ENCODE results near the gene LAMTOR2. TPM values are rescaled to one million over a fixed set of nuclear protein-coding genes. Genes with fewer than 3 reads are reported as not detected.
"Not testable (repeated sequence)": the region's sequence is repeated elsewhere in the genome, so short reads cannot be mapped to it uniquely, and the experiment has no call there.

Gene LAMTOR2
- total RNA-seq, 2 experiments from 2014 or later: 63.5 to 65.9 TPM

DNA sequence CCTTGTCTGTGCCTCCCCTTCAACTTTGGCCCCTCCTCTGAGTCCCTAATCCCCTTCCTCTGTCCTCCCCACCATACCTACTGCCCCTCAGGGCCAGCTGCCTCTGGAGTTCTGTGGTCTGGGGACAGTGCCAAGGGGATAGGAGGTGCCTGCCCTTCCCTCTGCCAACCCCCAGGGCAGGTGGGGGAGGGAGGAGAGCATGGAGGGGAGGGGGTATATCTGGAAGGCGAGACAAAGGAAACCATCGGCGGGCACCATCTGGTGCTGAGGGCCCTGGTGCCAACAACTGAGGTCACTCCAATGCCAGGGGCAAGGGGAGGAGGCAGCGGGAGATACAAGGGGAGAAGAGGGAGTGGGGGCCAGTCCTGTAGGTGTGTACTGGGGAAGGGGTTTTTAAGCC is 16.0 kb downstream of the LAMTOR2 start:
- POLR2A ChIA-PET: no interaction called here
- CTCF ChIA-PET: no interaction called here

DNA sequence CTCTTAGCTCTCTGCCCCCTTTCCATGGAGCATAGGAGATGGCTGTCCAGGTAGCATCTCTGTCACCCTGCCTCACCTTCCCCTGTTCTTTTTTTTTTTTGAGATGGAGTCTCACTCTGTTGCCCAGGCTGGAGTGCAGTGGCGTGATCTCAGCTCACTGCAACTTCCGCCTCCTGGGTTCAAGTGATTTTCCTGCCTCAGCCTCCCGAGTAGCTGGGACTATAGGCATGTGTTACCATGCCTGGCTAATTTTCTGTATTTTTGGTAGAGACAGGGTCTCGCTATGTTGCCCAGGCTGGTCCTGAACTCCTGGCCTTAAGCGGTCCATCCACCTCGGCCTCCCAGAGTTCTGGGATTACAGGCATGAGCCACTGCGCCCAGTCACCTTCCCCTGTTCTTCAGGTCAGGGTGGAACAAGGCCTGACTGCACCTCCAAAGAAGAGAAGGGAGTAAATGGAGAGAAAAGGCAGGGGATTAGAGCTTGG is 16.8 kb downstream of the LAMTOR2 start:
- CTCF ChIA-PET: interaction anchor here (0.9 kb wide), 1 partner anchor 154 kb away, joined by 3 read pairs; no protein-coding TSS in a partner anchor
- POLR2A ChIA-PET: not testable (repeated sequence)

DNA sequence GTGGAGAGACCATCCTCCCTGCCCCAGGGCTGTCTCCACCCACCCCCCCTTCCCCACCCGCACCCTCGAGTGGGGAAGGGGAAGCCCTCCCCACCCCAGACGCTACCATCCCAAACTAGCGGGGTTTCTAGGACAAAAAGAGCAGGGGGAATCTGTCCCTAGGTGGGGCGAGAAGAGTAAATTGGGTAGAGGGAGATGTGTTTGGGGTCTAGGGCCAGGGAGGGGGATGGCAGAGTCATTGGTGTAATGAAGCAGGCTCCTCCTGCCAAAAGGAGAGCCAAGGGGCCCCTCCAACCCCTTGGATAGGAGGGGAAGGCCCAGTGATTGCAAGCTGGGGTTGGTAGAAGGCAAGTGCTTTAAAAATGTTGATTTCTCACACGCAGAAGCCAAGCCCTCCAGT is 17.7 kb downstream of the LAMTOR2 start:
- ChIA-PET CTCF (interaction anchor here (0.9 kb wide), 1 partner anchor 153 kb away, joined by 3 read pairs; no protein-coding TSS in a partner anchor), POLR2A (no interaction called here)

DNA sequence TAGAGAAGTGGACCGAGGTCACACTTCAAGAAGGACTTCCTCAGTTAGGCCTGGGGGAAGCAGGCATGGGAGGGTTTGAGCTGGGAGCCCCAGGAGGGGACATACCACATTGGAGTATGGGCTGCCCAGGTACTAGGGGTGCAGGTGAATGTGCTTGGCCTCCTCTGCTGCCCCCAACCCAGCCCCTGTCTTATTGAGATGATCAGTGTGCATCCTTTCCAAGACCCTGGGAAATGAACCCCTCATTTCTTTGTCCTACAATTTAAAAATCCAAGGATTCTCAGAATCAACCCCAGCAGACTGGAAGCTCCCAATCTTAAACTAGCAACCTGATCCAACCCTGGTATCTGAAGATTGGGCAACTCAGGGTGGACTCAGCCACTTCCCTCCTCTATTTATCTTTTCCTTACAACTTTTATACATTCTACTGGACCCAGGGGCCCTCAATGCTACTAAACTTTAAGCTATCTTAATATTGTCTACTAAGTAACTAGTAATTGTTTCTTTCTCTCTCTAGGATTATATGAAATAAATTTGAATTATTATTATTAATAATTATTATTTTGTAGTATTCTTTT is 18.6 kb downstream of the LAMTOR2 start:
- ChIA-PET CTCF (no interaction called here), POLR2A (no interaction called here)

DNA sequence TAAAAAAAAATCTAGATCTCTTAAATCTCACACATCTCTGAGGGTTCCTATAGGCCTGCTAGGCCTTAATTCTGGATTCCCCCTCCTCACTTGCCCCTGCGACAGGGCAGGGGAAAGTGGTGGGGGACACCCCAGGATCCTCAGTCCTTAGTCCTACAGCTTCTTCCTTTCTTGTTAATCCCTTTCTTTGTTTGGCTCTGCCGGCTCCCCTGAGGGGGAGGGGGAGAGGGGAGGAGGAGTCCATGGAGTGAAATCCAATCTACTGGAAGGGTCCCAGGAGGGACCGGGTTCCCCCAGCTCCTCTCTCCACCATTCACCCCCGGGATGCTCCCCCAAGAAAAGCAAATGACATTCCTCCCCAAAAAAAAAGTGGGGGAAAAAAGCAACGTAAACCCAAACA is 19.2 kb downstream of the LAMTOR2 start:
- ChIA-PET POLR2A (no interaction called here), CTCF (no interaction called here)

DNA sequence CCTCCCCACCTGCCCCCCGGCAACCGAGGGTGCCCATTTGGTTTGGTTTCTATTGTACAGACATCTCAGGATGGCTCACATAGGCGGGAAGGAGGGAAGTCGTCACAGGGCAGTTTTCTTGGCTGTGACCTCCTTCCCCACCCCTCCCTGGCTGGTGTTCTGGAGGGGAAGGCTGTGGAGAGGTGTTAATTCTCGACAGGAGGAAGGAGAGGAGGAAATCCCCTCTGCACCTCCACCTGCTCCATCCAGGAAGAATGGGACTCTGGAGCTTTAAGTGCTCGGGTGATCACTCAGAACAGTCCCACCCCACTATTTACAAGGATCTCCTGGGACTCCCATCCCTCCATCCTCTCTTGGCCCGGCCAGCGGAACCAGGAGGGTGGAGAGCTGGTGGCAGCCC is 20.1 kb downstream of the LAMTOR2 start:
- POLR2A ChIA-PET: no interaction called here
- CTCF ChIA-PET: interaction anchor here (1.3 to 2.0 kb wide), 2 partner anchors 8 to 13 kb away, joined by 3 to 5 read pairs; no protein-coding TSS in a partner anchor

DNA sequence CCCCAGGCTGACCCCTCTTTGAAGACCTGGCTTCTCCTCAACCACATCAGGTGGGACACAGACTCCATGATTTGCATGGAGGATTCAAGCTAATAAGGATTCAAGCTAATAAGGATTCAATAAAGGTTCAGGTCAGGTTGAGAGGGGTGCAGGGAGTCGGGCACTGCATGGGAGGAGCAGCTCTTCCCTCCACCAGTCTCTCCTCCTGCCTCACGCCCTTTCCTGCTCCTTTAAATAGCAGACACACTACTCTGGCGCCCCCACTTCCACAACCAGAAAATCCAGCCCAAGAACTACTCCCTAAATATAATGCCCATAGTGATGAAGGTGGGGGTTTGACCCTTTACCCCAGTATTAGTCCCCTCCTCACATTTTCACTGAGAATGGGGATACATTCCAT is 20.6 kb downstream of the LAMTOR2 start:
- ChIA-PET CTCF (interaction anchor here (1.3 to 2.0 kb wide), 2 partner anchors 9 to 12 kb away, joined by 3 to 5 read pairs; no protein-coding TSS in a partner anchor), POLR2A (no interaction called here)

DNA sequence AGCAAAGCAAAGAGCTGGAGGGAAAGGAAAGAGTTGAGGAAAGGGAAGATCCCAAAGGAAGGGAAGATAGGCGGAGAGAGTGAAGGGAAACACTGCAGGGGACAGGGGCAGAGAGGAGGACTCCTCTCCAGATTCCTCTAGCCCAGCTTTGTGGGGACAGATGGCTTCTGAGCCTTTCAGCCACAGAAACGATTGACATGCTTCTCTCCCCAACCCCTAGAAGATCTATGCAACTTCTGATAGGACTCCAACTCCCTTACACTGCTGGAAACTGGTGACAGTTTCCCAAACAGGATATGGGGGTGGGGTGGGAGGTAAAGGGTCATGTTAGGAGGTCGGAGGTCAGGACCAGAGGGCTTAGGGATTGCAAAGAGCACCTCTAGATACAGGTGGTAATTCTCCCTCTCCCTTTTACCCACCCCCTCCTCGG is 21.2 kb downstream of the LAMTOR2 start:
- POLR2A ChIA-PET: no interaction called here
- CTCF ChIA-PET: interaction anchor here (2.0 kb wide), 1 partner anchor 10 kb away, joined by 5 read pairs; no protein-coding TSS in a partner anchor

DNA sequence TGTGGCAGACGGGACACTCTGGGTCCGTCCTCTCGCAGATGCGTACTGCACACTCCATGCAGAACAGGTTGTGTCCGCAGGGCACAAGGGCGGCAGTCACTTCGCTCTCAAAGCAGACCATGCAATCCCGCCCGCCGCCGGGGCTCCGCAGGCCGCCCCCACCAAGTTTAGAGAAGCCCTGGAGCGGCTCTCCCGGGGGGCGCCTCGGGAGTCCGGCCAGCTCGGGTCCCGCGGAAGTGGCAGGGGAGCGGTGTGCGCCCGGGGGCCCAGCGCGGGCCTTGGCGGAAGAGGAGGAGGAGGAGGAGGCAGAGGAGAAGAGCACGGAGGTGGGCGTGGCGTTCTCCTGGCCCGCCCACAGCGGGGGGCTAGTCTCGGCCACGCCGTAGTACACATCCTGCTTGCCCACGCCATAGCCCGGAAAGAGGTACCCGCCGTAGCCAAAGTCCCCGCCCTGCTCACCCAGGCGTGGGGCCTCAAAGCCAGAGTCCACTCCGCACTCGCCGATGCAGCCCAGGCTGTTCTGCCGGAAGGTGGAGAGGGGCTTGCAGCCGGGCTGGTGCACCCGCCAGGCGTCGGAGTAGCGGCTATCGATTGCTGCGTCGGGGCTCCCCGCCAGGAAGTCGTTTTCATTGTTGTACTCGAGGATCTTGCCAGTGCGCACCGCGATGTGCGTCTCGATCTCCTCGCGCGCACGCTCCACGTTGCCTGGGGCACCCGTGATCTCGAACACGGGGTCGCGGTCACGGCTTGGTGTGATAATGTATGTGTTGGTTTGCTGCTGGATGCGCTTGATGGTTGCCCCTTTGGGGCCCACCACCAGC is 22.2 kb downstream of the LAMTOR2 start:
- ChIA-PET POLR2A (no interaction called here), CTCF (interaction anchor here (2.0 kb wide), 1 partner anchor 11 kb away, joined by 5 read pairs; no protein-coding TSS in a partner anchor)

DNA sequence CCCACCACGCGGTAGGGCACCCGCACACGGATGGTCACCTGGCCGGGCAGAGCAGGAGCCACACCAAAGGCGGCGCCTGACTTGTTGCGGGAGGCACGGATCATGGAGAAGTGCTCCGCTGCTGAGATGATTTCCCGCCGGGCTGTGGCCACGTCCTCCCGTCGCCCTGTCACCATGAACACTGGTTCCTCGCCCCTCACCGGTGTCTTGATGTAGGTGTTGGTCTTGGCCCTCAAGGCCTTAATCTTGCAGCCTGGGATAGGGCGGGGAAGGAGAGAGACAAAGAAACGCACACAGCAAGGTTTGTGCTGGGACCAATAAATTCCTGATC is 22.8 kb downstream of the LAMTOR2 start:
- ChIA-PET CTCF (no interaction called here), POLR2A (no interaction called here)

DNA sequence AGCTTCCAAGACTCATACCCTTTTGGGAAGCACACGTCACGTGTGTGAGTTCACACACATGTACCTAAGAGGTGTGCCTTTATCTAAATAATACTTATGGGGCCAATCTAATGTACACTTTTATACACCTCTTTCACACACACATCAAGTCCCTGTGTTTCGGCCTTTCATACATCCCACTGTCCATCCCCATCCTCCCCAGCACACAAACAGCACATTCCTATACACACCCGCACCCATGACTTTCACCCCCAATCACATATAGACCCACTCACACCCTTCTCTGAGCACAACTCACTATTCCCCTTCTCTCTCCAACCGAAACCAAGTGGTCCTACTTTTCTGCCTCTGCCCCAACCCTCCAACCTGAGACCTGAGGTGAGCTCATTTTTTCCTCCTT is 24.1 kb downstream of the LAMTOR2 start:
- POLR2A ChIA-PET: no interaction called here
- CTCF ChIA-PET: interaction anchor here (0.8 kb wide), 1 partner anchor 12 kb away, joined by 4 read pairs; no protein-coding TSS in a partner anchor

DNA sequence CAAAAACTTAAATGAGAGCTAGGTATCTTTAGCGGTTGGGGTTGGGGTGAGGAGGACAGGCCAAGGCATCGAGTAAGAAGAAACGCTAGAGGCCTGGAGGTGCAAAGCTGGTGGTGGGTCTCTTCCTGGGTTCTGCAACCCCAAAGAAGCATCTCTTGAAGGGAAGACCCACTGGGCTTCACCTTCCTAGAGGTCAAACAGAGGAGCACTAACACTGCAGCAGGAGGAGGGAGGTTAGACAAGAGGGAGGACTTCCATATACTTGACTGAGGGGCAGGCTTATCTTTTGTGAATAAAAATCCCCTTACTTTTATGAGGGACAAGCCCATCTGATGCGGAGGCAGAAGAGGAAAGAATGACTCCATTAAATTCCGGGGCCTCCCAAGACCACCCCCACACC is 25.2 kb downstream of the LAMTOR2 start:
- ChIA-PET POLR2A (no interaction called here), CTCF (no interaction called here)

DNA sequence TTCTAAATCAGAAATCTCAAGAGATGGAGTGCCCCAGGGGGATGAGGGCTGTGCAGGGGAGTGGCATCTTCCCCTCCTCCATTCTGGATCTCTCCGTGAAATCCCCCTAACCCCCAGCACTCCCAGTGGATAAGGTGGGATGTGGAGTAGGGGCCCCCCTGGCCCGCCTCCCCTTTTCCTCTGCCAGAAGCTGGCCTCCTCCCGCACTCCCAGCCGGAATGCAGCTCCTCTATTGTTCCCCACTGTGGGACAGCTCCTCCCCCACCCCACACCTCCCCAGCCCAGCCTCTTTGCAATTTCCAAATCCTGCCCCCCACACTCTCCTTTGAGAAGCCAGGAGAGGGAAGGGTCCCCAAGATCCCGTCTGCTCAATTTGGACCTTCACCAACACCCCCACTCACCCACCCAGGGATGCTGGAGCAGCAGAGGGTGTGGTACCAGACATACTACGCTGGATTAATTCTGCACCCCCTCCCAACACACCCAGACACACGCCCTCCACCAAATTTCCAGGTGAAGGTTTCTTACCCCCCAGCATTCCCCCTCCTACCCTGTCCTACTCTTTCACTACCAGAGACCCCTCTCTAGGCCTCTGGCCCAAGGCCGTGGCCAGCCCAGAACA is 25.8 kb downstream of the LAMTOR2 start:
- ChIA-PET POLR2A (no interaction called here), CTCF (no interaction called here)

DNA sequence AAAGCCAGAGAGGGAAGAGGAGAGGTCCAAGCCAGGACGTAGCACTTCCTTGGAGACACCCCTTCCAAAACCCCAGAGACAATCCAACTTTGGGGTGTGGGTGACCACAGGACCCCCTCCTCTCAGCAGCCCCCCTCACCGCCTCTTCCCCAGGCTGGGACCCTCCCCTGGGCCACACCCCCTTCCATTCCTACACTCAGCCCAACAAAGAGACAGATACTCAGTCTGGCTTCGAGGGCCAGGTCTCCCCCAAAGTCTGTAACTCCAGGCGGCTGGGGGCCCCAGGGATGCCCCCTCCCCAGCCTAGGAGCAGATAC is 26.2 kb downstream of the LAMTOR2 start:
- POLR2A ChIA-PET: no interaction called here
- CTCF ChIA-PET: no interaction called here

DNA sequence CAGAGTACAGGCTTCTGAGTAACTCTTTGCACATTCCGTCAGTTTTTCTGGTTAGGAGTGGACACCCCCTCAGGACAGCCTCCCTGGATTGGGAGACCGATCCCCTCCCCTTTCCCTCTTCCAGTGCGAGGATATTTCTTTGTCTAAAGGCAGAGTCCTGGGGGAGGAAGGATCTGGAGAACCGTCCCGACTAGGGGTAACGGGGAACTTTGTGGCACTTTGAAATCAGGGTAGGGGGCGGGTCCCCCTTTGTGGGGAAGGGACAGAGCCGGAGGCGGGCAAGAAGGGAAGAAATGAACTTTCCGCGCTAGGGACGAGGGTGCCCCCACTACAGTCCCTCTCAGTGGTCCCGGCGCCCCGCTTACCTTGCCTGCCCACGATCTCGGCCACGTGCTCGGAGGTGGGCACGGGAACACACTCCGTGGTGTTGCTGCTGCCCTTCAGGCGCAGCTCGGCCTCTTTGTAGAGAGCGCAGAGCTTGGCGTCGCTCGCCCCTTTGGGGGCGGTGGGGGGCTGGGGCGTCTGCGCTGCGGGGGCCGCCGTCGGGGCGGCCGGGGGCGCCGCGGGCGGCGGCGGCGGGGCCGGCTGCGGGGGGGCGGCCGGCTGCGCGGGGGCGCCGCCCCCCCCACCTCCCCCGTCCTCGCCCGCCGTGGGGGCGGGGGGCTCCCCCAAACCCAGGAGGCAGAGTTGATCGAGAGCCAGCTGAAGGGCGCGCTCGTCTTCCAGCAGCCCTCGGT is 26.8 kb downstream of the LAMTOR2 start:
- ChIA-PET POLR2A (no interaction called here), CTCF (interaction anchor here (0.7 kb wide), 1 partner anchor 15 kb away, joined by 3 read pairs; no protein-coding TSS in a partner anchor)

DNA sequence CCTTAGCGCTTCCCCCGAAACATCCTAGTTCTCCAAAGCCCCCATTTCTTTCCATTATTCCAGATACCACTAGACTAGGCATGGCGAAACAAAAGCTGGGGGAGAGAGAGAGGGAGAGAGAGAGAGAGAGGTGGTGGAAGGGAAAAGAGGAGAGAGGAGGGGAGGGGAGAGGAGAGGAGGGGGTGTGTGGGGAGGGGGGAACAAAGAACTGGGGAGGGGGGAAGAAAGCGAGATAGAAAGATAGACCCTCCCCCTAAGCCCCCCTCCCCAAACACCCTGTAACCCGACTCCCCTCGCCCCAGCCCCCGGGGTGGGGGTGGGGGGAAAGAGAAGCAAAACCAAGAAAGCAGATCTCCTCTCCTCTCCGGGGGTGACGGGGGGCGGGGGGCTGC is 27.3 kb downstream of the LAMTOR2 start:
- CTCF ChIA-PET: interaction anchor here (0.5 to 5.0 kb wide), 4 partner anchors 9 to 60 kb away, joined by 3 to 19 read pairs (median 4); no protein-coding TSS in a partner anchor
- POLR2A ChIA-PET: interaction anchor here (0.7 kb wide), 1 partner anchor 15 kb away, joined by 3 read pairs; no protein-coding TSS in a partner anchor

DNA sequence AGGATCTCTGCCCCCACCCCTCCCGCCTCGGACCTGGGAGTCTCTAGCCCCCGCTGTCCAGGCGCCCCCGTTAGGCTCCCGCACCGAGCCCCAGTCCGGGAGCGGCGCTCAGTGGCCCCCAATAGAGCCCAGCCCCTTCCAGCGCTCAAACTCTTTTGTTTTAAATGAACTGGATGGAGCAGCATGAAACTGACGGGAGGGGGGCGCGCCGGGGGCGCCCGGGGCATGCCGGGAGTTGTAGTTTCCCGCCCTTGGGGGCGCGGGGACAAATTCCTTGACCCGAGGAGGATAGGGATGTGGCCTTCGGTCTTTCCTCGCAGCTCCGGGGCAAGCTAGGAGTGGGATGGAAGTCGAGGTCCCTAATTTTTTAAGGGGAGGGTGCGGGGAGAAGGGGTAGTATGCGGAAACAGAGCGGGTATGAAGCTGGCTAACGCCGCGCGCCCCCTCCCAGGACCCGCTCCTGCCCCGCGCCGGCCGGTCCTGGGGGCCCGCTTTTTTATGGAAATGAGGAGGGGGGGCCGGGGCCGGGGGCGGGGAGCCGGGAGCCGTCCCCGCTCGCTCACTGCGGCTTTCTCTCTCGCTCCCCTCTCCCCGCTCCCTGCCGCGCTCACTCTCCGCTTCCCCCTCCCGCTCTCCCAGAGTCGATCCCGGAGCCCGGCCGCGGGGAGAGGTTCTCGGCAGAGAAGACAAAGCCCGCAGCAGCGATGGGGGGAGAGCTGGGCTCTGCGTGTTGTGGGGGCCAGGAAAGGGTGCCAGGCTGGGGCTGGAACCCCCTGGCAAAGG is 27.9 kb downstream of the LAMTOR2 start, which contains the start of gene MEX3A:
Gene MEX3A (minus strand): TSS at position 157 of the 783 bp plus-strand sequence. CDS start 467 bp downstream, outside the sequence.
- CTCF ChIA-PET: interaction anchor here (0.5 to 5.0 kb wide), 6 partner anchors 8 to 143 kb away, joined by 3 to 19 read pairs (median 4); no protein-coding TSS in a partner anchor
- POLR2A ChIA-PET: interaction anchor here (0.5 to 0.7 kb wide), 2 partner anchors 15 to 214 kb away, joined by 3 to 5 read pairs; no protein-coding TSS in a partner anchor

DNA sequence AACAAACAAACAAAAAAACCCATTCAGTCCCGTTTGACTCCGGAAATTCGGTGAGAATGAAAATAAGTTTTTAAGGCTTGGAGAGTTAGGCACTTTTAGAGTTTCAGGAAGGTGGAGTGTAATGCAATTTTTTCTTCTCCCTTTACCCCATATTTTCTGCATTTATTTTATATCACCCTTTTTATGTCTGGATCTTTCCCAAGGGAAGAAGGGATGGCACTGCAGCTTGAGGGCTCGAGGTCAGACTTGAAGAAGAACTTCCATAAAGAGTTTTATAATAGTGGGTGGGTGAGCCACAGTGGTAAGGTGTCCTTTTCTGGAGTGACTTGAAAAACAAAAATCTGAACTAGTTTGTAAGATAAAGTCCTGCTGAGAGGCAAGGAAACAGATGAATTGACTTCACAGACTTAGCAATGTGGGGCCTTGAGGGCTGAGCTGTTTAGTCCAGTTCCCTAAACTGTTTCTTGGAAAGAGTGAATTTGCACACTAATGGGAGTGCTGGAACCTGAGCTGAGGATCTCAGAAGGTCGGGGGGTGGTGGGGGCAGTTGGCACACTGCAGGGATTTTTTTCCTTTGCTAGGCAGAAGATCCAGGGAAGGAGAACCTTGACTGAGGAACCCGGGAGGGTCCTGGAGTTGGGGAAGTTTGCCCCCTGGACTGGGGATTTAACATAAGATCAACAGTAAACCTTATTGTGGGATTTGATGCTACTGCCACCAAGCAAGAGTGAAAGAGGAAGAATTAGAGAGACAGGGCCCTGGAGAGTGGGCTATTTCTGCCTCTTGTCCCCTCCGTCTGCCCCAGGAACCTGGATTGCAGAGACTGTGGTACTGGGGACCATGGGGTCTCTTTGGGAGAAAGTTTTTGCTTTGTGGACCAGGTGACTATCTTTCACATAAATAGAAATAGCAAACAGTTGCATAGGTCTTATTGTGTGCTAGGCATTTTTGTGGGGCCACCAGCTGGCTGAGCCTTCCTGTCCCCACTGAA is 29.5 kb downstream of the LAMTOR2 start:
- CTCF ChIA-PET: interaction anchor here (1.5 to 5.0 kb wide), 2 partner anchors 45 to 141 kb away, joined by 3 to 19 read pairs; no protein-coding TSS in a partner anchor
- POLR2A ChIA-PET: no interaction called here
